NK-92 (cell line): ENCODE data around the gene CRBN.
A peak's percentile ranks its signal among the peaks of the same experiment; 100 is the strongest.

Source experiments
- DNase-seq: peaks from one replicate; lab custom pipeline; 2025; ENCODE audit not compliant: unreplicated experiment; lab: John Stamatoyannopoulos, UW

Gene CRBN

GRCh38 chr3:3179407-3180094 lies at the start of gene CRBN:
CRBN (minus strand) TSS chr3:3179691; CDS start chr3:3179687, 4 bp downstream.
- DNase-seq, result peak; percentile 6

DNA sequence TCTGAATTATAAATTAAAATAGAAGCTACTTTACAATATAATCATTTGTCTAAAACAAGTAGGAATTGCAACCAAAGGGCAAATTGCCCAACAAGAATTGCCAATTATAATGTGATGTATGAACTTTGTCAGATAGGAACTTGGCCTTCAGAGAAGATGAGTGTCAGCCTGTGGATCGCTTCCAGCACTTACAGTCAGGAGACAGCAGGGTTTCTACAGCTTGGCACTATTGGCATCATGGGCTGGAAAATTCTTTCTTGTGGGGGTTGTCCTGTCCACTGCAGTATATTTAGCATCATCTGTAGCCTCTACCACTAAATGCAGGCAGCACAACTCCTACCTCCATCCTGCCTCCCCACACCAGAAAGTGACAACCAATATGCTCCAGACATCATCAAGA lies 48.1 kb upstream of the CRBN start:
- DNase-seq, result no peak

DNA sequence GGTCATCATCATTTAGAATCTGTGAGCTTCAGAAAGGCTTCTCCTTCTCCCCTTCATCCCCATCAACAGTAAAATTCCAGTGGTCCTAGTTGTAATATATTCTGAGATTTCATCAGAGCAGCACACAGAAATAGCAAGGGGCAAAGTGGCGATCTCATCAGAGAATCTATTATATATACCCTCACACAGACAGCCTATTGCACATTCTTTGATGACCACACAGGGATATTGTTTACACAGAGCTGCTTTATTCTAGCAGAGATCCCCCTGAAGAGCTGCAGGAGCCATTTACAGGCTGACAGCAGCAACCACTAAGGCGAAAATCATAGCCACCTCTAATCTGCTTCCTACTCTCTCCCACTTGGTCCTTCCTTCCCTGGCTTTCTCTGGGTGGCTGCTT lies 42.0 kb upstream of the CRBN start:
- DNase-seq, result no peak

GRCh38 chr3:3216401-3216800 lies 36.9 kb upstream of the CRBN start:
- DNase-seq, result no peak

- no peak for DNase-seq
Measured at GRCh38 chr3:3212781-3213440, 33.4 kb upstream of the CRBN start.

DNA sequence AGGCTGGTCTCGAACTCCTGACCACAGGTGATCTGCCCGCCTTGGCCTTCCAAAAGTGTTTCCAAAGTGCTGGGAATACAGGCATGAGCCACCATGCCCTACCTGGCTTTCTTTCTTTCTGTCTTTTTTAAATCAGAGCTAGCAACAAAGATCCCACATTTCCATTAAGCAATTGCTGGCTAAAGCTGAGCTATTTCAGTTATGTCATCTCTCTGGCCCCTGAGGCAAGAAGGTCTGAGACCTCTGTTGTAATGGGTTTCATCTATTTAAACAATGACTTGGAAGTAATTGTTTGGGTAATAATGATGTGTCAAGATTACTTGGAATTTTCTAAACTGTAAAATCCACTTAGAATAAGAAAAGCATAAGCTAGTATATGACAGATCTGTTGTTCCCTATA lies 30.2 kb upstream of the CRBN start:
- no peak for DNase-seq

GRCh38 chr3:3209057-3209456 lies 29.6 kb upstream of the CRBN start:
- DNase-seq, result no peak

- DNase-seq, result no peak
Measured at GRCh38 chr3:3201611-3202010, 22.1 kb upstream of the CRBN start.

- DNase-seq, result no peak
Measured at GRCh38 chr3:3200632-3201212, 21.2 kb upstream of the CRBN start.

DNA sequence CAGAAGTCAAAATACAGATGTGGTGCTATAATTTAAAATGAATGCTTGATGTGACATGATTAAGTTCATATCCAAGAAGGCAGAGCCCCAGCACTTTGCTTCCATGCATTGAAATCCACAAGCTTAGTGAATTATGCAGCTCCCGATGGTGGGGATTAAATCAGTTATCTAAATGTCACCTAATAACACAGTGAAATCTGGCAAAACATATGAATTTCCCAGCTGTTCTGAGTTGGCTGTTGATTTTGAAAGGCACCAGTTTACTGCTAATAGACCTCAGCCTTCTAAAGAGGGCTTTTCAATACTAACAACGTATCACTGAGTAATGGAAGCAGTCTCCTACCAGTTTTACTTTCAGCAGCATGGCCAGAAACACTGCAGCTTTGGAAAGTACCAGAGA lies 19.8 kb upstream of the CRBN start:
- no peak for DNase-seq

- DNase-seq, result no peak
Measured at GRCh38 chr3:3196148-3196861, 16.8 kb upstream of the CRBN start.

GRCh38 chr3:3194861-3195260 lies 15.4 kb upstream of the CRBN start:
- no peak for DNase-seq

- no peak for DNase-seq
Measured at GRCh38 chr3:3192286-3192675, 12.8 kb upstream of the CRBN start.

DNA sequence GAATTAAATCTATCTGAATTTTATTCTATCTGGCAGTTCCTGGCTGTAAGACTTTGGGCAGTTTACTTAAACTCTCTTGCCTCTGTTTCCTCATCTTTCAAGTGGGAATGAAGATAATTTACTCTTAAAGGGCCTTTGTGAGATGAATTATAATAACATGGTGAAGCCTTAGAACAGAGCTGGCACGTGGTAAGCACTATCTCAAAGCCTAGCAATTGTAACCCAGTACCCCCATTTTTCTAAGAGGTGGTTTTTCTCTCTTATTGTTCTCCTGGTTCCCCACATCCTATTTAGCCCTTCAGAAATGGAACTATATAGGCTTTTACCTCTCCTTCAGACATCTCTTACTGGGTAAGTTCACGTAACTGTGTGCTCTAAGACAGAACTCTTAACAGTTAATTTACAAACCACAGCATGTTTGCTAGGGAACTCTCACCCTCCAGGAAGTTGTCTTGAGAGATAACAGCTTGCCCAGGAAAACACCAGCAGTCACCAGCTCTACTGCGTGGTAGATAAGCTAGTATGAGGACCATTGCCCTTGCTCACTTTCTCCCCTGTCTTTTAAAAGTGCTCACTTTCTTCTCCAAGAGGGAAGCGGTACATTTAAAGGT lies 12.3 kb upstream of the CRBN start:
- DNase-seq, result no peak

- DNase-seq, result no peak
Measured at GRCh38 chr3:3189961-3190360, 10.5 kb upstream of the CRBN start.

DNA sequence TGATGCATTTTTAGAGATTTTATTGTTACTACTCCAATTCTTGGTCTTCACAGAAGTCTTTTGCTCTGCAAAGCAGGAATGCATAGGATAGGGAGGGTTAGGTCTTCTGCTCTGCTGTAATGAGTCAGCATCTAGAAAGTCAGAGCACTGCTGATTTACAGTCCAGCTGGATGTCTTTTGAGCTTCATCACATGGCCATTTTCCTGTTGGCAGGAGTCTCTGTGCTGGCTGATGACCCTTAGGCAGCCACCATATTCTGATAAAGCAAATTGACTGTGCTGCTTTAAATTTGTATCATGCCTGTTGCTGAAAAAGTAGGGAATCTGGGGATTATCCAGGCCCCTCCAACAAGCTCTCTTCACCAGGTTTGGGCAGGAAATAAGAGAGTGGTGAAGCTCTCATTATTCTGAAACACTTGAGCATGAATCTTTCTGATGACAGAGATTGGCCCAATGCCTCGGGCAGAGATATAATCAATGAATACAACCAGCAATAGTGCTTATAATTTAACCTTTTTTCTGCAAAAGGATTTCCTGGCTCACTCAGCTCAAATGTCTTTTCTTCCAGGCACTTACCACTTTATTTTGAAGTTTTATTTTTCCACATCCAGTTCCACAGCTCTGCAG lies 9.7 kb upstream of the CRBN start:
- DNase-seq, result no peak

DNA sequence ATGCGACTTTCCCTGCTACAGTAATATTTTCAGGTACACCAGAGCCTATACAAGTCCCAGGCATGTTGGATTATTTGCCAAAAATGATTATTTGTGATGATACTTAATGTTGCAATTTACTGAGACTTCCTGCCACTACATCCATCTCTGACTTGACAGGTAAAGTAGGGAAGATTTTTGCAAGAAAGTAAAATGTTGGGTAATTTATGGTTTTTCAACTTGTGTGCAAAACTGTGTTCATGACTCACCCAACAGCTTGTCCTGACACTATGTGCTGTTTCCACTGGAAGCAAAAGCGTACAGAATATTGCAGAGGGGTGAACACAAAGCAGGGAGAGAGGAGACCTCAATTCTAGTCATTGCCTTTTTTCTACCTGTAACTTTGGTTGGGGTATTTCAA lies 5.4 kb upstream of the CRBN start:
- no peak for DNase-seq

- DNase-seq, result no peak
Measured at GRCh38 chr3:3180456-3180855, 965 bp upstream of the CRBN start.

GRCh38 chr3:3178498-3179328 lies 778 bp downstream of the CRBN start:
- no peak for DNase-seq

GRCh38 chr3:3177861-3178497 lies 1.5 kb downstream of the CRBN start:
- no peak for DNase-seq
